HUES6 (cell line): Measurements from ENCODE around the gene SLC16A11.

Experiments
- H3K27ac ChIP-seq: 2 replicates; pipeline ENCODE4 v1.7.0; 2013; ENCODE audit warnings: low read depth, mild to moderate bottlenecking, low read length, inconsistent platforms
- H3K27me3 ChIP-seq: 2 replicates; pipeline ENCODE4 v1.6.1; 2013; ENCODE audit warnings: low read length; ENCODE audit not compliant: control insufficient read depth, insufficient read depth
- H3K36me3 ChIP-seq: 2 replicates; pipeline ENCODE4 v1.6.1; 2013; ENCODE audit warnings: low read length; ENCODE audit not compliant: control insufficient read depth, insufficient read depth
- H3K4me1 ChIP-seq: 2 replicates; pipeline ENCODE4 v1.6.1; 2013; ENCODE audit warnings: low read length; ENCODE audit not compliant: control insufficient read depth, insufficient read depth
- H3K4me3 ChIP-seq: 2 replicates; pipeline ENCODE4 v1.5.1; 2013; ENCODE audit warnings: low read depth, low read length
- H3K9ac ChIP-seq: one replicate; pipeline ENCODE4 v1.6.1; 2013; ENCODE audit warnings: mild to moderate bottlenecking, low read length
- H3K9me3 ChIP-seq: 2 replicates; pipeline ENCODE4 v1.6.1; 2013; ENCODE audit warnings: low read depth, low read length; ENCODE audit not compliant: control insufficient read depth, insufficient read depth

SLC16A11 gene

DNA sequence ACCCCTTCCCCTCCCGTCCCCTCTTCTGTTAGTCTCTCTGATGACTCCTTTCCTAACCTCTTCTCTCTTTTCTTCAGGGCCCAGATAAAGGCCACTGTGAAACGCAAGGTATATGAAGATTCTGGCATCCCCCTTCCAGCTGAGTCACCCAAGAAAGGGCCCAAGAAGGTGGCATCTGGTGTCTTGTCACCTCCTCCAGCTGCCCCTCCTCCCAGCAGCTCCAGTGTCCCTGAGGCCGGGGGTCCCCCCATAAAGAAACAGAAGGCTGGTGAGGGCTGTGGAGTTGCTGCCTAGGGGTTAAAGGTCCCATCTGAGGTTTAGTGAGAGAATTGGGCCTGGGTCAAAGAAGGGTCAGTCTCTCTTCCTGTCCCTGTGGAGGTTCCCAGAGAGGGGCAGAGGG lies 27.5 kb downstream of the SLC16A11 start:
- peaks cover 25% of the 10 kb centered on the region for H3K4me1 ChIP-seq
- H3K9ac ChIP-seq, result no peak overlapping the region
- peaks cover 10% of the 10 kb centered on the region for H3K36me3 ChIP-seq
- no peak overlapping the region for H3K4me3 ChIP-seq
- H3K27me3 ChIP-seq, result peaks cover 12% of the 10 kb centered on the region
- no peak overlapping the region for H3K27ac ChIP-seq
- no peaks in the 10 kb centered on the region for H3K9me3 ChIP-seq

DNA sequence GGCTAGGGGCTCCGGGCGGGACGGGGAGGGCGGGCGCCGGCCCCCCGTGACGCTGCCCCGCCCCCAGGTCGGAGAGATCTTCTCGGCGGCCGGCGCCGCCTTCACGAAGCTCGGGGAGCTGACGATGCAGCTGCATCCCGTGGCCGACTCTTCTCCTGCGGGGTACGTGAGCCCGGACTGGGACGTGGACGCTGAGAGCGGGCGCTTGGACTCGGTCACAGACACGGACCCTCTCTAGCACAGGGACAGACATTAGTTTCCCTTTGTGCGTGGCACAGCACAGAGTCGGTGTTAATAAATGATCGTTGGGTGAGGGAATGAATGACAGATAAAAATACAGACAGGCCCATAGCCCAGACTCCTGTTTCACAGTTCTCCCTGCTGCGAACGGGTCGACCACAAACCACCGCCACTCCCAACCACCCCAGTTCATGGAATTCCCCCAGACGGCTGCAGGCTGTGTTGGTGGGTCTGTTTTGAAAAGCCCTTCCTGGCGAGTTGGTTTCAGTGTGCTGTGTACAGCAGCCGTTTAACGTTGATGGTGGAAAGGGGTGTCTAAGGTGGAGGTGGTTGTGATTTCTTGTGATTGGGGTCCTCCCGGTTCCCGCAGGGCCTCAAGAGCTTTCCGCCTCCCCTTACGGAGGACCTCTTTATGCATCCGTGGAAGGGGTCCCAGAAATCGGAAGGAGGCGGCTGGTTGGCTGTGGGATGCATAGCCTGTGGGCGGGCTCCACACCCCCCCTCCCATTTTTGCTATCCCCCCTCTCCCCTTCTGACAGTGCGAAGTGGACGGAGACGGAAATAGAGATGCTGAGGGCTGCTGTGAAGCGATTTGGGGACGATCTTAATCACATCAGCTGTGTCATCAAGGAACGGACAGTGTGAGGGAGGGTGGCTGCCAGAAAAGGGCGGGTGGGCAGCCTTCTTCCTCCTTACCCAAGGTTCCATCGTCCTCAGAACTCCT lies 28.6 kb downstream of the SLC16A11 start:
- Histone ChIP-seq H3K27me3 (peaks cover under 1% of the 10 kb centered on the region; the same call in 1 of the 2 replicates), H3K4me1 (peaks cover 21% of the 10 kb centered on the region), H3K9ac (peak overlapping the region; percentile 47), H3K9me3 (no peaks in the 10 kb centered on the region), H3K36me3 (peaks cover 10% of the 10 kb centered on the region), H3K27ac (0 out of 2 replicates have a peak overlapping the region, but pooled peaks have one; percentile 53), H3K4me3 (peak overlapping the region; percentile 97)

DNA sequence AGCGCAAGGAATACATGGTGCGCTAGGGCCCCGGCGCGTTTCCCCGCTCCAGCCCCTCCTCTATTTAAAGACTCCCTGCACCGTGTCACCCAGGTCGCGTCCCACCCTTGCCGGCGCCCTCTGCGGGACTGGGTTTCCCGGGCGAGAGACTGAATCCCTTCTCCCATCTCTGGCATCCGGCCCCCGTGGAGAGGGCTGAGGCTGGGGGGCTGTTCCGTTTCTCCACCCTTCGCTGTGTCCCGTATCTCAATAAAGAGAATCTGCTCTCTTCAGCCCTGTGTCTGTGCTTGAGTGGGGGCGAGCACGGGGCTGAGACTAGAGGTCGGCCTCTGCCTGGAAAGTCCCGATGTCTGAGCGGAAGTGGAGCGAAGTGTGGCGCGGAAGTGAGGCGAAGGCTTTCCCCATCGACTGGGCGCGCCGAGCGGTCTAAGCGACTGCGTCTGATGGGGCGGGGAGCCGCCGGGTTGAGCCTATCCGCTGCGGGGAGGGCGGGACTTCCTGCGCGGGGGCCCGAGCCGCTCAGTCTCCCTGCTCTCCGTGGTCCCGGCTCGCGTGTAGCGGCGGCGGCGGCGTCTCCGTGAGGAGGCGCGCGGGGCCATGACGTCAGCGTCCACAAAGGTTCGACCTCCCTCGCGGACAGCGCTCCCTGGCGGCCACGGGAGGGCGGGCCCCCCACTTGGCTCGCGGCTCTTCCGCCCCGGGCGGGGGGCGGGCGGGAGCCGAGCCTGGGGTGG lies 29.5 kb downstream of the SLC16A11 start:
- no peaks in the 10 kb centered on the region for H3K27me3 ChIP-seq
- no peaks in the 10 kb centered on the region for H3K9me3 ChIP-seq
- H3K27ac ChIP-seq, result peak overlapping the region; percentile 53; the same call in 1 of the 2 replicates
- peak overlapping the region; percentile 76 for H3K9ac ChIP-seq
- H3K36me3 ChIP-seq, result peaks cover 14% of the 10 kb centered on the region
- H3K4me1 ChIP-seq, result peaks cover 14% of the 10 kb centered on the region; the same call in 1 of the 2 replicates
- H3K4me3 ChIP-seq, result peak overlapping the region; percentile 97

DNA sequence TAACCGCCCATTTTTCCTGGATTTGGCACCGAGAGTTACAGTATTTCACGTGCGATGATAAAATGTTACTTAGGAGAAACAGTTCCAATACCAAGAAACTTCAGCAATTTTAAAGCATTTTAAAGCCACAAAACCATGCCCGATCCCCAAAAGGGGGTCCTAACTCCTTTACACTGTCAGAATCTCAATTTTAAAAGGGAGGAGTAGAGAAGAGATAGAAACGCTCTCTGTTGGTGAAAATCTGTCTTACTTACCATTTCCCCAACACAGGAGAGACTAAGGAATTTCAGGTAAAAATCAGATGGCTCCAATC lies 32.0 kb downstream of the SLC16A11 start:
- H3K4me1 ChIP-seq, result peaks cover 10% of the 10 kb centered on the region; the same call in 1 of the 2 replicates
- H3K4me3 ChIP-seq, result peak overlapping the region; percentile 97
- peaks cover 10% of the 10 kb centered on the region for H3K36me3 ChIP-seq
- H3K27ac ChIP-seq, result peak overlapping the region; percentile 98
- no peaks in the 10 kb centered on the region for H3K27me3 ChIP-seq
- peak overlapping the region; percentile 99 for H3K9ac ChIP-seq
- no peaks in the 10 kb centered on the region for H3K9me3 ChIP-seq

DNA sequence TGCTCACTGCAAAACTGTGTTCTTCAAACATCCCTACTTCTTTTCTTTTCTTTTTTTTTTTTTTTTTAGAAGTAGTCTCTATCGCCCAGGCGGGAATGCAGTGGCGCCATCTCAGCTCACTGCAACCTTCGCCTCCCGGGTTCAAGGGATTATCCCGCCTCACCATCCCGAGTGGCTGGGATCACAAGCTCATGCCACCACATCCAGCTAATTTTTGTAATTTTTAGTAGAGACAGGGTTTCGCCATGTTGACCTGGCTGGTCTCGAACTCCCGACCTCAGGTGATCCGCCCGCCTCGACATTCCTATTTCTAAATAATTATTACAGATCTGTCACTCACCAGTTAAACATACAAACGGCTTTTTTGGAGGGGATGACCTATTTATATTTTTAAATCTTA lies 32.5 kb downstream of the SLC16A11 start:
- Histone ChIP-seq H3K27ac (no peak overlapping the region), H3K9me3 (no peaks in the 10 kb centered on the region), H3K4me1 (peaks cover 10% of the 10 kb centered on the region; the same call in 1 of the 2 replicates), H3K4me3 (peak overlapping the region; percentile 97), H3K36me3 (peaks cover 5% of the 10 kb centered on the region), H3K9ac (no peak overlapping the region), H3K27me3 (no peaks in the 10 kb centered on the region)

DNA sequence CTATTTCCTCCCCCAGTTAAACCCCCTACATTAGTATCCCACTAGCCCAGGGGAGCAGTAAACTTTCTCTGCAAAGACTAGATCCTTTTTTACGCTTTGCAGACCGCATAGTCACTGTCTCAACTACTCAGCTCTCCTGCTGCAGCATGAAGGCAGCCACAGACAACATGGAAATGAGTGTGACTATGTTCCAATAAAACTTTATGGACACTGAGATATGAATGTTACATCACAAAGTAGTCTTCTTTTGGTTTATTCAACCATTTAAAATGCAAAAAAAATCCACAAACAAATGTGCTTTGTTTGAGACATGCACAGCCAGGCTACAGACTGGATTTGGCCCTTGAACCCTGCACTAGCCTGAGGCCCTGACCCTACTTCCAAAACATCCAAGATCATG lies 33.4 kb downstream of the SLC16A11 start:
- no peak overlapping the region for H3K27ac ChIP-seq
- H3K9ac ChIP-seq, result no peak overlapping the region
- H3K4me3 ChIP-seq, result no peak overlapping the region
- no peaks in the 10 kb centered on the region for H3K9me3 ChIP-seq
- peaks cover 10% of the 10 kb centered on the region; the same call in 1 of the 2 replicates for H3K4me1 ChIP-seq
- no peaks in the 10 kb centered on the region for H3K27me3 ChIP-seq
- H3K36me3 ChIP-seq, result peaks cover 5% of the 10 kb centered on the region

DNA sequence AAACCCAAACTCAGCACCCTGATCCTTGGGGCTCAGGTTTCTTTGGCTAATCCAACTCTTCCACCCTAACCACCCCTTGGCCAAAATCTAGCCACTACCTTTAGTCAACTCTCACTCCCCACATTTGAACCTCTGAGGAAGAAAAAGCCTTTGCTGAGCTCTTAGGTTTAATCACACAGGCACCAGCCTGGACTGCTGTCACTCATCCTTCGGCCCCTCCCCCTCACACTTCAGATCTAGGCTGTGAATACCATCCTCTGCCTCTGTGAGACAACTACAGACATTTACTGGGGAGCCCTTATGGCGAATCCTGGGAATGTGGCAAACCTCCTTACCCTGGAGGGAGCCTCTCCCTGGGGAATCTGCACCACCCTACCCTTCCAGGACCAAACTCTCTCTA lies 36.7 kb downstream of the SLC16A11 start:
- peaks cover 14% of the 10 kb centered on the region for H3K36me3 ChIP-seq
- H3K9me3 ChIP-seq, result no peaks in the 10 kb centered on the region
- no peak overlapping the region for H3K27ac ChIP-seq
- H3K27me3 ChIP-seq, result no peaks in the 10 kb centered on the region
- H3K9ac ChIP-seq, result no peak overlapping the region
- H3K4me1 ChIP-seq, result peaks cover 6% of the 10 kb centered on the region; the same call in 1 of the 2 replicates
- H3K4me3 ChIP-seq, result no peak overlapping the region

DNA sequence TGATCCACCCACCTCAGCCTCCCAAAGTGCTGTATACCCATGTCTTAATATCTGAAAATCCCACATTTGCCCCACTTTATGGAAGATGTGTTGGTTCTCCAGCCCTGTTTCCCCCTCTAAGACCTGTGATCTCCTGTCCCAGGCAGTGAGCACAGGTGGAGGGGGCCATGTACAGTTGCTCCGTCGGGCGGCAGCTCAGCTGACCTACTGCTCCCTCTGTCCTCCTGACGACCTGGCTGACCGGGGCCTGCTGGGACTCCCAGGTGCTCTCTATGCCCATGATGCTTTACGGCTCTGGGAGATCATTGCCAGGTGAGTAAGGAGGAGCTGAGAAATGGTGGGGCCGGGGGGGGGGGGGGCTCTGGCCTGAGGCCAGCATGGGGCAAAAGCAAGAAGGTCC lies 38.2 kb downstream of the SLC16A11 start:
- peaks cover 19% of the 10 kb centered on the region for H3K36me3 ChIP-seq
- H3K27ac ChIP-seq, result no peak overlapping the region
- H3K27me3 ChIP-seq, result no peaks in the 10 kb centered on the region
- H3K9me3 ChIP-seq, result no peaks in the 10 kb centered on the region
- H3K4me3 ChIP-seq, result no peak overlapping the region
- H3K9ac ChIP-seq, result no peak overlapping the region
- H3K4me1 ChIP-seq, result no peaks in the 10 kb centered on the region

DNA sequence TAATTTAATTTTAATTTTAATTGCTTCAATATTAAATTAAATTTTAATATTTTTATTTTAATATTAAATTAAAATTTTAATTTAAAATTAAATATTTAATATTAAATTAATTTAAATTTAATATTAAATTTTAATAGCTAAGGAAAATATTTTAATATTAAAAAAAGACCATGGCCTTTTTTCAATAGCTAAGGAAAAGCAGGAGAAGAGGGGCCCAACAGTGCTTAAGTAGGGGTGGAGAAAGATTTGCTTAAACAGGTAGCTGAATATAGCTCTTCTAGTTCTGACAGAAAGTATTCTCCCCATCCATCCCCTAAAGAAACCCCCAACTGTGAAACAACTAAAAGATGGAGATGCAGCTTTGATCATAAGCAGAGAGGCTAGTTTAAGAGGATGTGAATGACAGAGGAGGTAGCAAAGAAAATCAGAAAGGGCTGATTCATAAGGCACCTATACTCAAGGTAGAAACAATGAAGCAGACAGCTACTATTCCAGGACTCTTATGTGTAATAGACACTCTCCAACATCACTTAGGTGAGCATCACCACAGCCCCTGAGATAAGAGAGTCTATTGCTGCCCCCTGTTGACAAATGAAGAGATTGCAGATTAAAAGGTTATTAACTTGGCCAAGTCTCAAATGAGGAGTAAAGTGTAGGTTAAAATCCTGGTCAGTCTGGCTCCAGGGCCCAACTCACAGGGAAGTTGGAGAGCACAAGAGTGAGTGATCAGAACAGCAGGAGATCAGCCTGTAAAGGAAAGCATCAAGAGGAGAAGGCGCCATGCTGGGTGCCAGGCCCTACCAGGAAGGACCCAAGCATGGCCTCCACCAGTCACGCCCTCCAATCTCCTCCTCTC lies 39.3 kb downstream of the SLC16A11 start:
- H3K9ac ChIP-seq, result no peak overlapping the region
- no peak overlapping the region for H3K27ac ChIP-seq
- no peak overlapping the region for H3K4me3 ChIP-seq
- H3K27me3 ChIP-seq, result no peaks in the 10 kb centered on the region
- H3K9me3 ChIP-seq, result no peaks in the 10 kb centered on the region
- H3K36me3 ChIP-seq, result peaks cover 16% of the 10 kb centered on the region
- no peaks in the 10 kb centered on the region for H3K4me1 ChIP-seq

DNA sequence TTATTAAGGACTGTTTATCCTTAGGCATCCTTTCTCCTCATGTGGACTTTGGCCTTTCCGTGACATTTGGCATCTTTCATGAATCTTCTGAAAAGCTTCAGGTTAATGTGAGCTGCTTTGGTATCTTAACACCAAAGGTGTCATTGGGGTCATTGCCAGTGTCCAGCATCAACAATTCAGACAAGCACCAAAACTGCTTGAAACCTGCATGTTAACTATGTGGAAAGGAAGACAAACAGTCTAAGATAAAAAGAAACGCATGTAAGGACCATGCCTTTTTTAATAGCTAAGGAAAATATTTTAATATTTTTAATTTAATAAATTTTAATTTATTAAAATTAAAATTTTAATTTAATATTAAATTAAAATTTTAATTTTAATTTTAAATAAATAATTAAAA lies 40.1 kb downstream of the SLC16A11 start:
- Histone ChIP-seq H3K27me3 (no peaks in the 10 kb centered on the region), H3K36me3 (peaks cover 17% of the 10 kb centered on the region), H3K4me1 (no peaks in the 10 kb centered on the region), H3K27ac (no peak overlapping the region), H3K9ac (no peak overlapping the region), H3K4me3 (no peak overlapping the region), H3K9me3 (no peaks in the 10 kb centered on the region)
